ENCODE measurements around the gene NCOA7.
"Not testable (repeated sequence)": the region's sequence is repeated elsewhere in the genome, so short reads cannot be mapped to it uniquely, and the experiment has no call there.

The NCOA7 gene

GRCh38 chr6:125842091-125842626 lies 51.4 kb downstream of the NCOA7 start:
- DNase-seq = no peak

DNA sequence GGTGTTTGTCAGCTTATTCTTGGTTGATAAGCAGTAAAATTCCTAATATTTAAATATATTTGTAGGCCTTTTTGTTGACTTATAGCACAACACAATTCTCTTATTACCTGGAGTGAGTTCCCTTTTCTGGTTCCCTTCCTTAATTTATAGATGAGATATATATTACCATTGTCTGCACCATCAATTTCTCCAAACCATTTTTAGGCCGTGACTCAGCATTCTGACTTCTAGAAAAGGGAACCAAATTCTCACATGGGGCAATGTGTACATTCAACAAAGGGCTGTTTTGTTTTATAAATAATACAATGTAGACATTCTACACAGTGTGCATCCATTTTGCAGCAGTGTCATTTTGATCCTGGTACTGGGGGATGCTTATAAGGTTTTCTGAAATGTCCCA lies 52.8 kb downstream of the NCOA7 start:
- no peak for DNase-seq

GRCh38 chr6:125844989-125845388 lies 54.2 kb downstream of the NCOA7 start:
- DNase-seq = no peak

DNA sequence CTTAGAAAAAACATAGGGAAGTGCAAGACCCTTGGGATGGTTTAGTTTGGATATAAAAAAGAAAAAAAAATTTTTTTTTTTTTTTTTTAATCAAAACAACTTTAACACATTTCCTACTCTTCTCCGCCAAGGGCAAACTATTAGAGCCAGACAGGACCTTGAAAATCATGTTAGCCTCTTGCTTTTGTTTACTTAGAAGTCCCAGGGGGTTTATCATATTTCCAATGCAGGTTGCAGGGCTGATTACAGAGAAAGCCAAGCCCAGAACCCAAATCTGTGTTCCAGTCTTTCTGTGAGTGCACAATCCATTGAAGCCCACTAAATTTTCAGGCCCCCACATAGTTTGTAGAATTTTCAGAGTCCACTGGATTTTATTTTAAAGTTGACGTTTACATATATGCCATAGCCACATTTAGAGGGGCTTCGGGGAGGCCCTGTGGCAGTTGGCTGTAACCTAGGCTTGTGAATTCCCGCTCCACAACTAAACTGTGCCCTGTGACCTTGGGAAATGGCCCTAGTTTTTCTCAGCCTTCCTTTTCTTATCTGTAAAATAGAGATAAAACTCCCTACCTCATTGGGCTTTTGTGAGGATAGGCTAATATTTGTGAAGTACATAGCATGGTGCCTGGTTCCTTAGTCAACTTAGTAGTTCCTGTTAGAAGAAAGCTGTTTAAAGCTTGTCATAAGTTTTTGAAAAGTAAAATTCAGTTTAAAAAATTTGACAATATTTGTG lies 55.7 kb downstream of the NCOA7 start:
- no peak for DNase-seq

DNA sequence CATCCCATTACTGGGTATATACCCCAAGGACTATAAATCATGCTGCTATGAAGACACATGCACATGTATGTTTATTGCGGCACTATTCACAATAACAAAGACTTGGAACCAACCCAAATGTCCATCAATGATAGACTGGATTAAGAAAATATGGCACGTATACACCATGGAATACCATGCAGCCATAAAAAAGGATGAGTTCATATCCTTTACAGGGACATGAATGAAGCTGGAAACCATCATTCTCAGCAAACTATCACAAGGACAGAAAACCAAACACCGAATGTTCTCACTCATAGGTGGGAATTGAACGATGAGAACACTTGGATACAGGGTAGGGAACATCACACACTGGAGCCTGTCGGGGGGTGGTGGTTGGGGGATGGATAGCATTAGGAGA lies 57.5 kb downstream of the NCOA7 start:
- DNase-seq = not testable (repeated sequence)

DNA sequence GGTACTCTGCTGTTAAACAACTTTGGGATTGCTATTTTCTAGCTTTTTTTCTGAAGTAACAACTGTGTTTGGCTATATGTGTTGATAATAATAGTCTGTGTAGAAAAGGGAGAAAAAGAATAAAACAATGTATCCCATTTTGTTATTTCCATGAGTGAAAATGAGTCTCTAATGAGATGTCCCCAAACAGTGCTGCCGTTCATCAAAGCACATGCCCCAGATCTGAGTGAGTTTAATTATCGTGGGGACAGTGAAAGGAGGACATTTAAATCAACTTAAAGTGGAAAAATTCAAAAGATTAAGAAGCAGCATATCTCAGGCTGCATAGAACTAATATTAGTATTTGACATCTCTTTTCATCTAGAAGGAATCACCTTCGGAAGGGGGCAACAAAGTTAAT lies 59.6 kb downstream of the NCOA7 start:
- no peak for DNase-seq

DNA sequence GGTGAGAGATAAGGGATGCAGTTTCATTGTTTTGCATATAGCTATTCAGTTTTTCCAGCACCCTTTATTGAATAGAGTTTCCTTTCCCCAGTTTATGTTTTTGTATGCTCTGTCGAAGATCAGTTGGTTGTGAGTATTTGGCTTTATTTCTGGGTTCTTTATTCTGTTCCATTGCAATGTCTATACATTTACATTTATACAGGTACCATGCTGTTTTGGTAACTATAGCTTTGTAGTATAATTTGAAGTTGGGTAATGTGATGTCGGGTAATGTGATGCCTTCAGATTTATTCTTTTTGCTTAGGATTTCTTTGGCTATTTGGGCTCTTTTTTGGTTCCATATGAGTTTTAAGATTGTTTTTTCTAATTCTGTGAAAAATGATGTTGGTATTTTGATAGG lies 61.8 kb downstream of the NCOA7 start:
- DNase-seq = no peak

- no peak for DNase-seq
These were observed 62.4 kb downstream of the NCOA7 start for GRCh38 chr6:125853168-125853567.

DNA sequence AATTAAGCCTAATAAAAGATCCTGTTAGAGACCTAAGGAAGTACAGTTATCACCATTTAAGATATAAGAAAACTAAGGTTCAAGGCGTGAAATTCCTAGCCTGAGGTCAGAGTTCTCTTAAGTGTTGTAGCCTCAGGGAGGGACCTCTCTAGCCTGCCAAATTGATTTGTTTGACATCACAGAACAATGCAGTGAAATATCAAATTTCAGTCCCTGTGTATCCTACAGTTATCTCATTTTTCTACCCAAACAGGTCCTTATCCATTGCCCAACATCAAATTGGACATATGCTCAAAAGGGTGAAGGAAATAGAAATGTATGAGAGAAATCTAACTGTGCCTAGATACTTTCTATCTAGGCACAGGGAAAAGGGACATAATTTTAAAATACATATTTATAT lies 63.0 kb downstream of the NCOA7 start:
- no peak for DNase-seq

DNA sequence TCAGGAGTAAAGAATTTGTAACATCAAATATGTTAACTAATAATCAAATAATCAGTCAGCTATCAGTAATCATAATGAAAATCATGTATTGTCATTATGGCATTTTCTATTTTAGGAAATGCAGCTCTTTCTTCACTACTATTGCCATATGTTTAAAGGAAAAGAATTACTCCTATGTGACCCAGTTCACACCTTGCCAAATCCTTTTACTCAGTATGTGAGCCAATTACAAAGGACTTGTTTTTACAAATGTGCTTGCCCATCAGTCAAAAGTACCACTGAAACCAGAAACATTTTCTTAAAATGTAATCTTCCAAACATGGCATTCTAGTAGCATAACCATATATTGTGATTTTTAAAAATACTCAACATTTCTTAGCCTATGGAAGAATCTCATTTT lies 63.6 kb downstream of the NCOA7 start:
- DNase-seq = no peak

DNA sequence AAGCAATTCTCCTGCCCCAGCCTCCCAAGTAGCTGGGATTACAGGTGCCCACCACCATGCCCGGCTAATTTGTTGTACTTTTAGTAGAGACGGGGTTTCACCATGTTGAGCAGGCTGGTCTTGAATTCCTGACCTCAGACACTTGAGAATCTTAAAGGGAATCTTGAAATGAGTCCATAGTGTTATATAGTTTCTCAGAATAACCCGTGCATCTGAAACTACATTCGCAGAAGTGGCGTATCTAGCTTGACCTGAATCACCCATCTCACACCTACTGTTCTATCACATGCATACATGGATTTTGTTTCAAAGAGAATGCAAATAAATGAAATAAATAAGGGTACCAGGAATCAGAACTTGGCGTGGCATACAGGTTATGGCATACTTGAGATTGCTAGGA lies 65.0 kb downstream of the NCOA7 start:
- DNase-seq = no peak

DNA sequence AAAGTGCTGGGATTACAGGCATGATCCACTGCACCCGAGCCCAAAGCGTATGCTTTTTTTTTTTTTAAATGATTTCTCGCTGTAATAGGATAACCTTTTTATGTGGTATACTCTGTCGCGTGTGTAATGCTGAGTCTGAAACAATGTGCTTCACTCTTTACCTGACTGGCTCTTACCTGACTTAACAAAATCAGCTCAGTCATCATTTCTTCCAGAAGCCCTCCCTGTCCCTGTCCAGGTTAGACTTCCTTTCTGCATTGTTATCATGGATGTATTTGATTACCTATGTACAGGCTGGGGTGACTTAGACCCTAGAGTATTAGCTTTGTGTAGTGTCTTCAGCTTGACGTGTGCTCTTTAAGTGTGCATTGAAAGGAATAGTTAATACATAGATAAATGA lies 67.1 kb downstream of the NCOA7 start:
- no peak for DNase-seq

- DNase-seq = peak; percentile 57
These were observed 67.9 kb downstream of the NCOA7 start for GRCh38 chr6:125858427-125859320.

DNA sequence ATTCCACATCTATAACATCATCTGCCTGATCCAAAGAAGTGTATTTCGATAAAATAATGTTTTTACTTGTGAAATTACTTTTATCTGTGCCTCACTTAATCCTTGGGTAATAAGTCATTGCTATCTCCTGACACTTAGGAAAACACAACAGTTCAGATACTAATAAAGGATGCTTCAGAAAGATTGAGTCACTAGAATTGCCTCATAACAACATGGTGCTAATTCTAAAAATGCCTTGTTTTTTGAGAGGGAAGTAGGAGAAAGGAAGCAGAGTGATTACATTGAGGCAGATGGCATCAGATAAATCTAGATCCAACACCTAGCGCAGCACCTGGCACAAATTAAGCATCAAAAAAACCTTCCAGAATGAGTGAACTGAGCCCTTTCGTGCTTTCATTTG lies 69.0 kb downstream of the NCOA7 start:
- DNase-seq = no peak

GRCh38 chr6:125863023-125863422 lies 72.3 kb downstream of the NCOA7 start:
- DNase-seq = no peak

DNA sequence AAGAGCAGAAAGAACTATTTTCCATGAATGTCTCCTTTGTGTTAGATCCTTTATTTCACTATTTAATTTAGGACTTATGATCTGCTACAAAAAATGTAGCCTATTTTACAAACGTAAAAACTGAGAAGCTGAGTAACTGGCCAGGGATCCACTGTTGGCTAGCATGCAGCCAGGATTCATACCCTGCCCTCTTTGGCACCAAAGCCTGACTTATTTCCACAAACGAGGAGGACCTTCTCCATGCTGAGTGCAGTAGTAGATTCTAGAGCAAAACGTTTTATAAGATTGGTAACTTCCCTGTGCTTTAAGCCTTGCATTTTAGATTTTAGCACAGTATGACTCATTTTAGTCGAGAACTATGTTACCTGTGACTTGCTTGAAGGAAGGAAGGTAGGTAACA lies 74.3 kb downstream of the NCOA7 start:
- DNase-seq = no peak

DNA sequence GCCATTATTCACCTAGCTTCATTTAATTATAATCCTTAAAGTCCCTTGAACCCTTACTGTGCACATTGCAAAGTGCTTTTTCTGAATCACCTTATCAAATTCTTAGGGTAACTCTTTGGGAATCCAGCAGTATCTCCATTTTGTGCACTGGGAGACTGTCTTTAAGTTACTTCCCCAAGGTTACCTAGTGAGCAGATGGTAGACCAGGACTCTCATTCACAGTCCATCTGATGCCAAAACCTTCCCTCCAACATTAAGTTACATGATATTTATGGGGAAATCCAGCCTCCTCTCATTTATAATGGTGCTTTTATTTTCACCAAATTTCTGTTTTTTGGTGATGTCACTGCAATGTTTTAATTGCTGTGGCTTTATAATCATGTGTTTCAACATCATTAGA lies 75.7 kb downstream of the NCOA7 start:
- no peak for DNase-seq

DNA sequence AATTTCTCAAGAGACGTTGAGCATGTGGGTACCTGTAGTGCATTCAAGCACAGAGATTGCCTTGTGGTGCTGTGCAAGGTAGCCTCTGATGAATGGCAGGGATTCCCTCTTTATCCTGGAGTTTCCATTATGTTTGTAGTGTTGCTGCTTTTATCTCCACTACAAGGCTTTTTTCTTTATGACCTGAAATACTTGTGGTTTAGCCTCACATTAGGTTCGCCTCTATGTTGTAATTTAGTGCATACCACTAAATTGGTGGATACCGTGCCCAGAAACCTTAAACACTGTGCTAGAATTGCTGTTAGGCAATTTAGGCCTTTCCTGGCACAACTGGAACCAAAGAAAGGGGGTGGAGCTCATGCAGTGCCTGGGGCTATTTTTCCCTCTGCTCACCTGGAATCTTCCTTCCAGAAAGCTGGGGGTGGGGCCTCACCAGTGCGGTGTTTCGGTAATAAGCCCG lies 76.8 kb downstream of the NCOA7 start:
- DNase-seq = peak; percentile 47

GRCh38 chr6:125868252-125868651 lies 77.5 kb downstream of the NCOA7 start:
- DNase-seq = no peak

- DNase-seq = no peak
These were observed 78.1 kb downstream of the NCOA7 start for GRCh38 chr6:125868678-125869395.

- DNase-seq = no peak
These were observed 78.7 kb downstream of the NCOA7 start for GRCh38 chr6:125869427-125869826.

GRCh38 chr6:125871365-125871764 lies 80.6 kb downstream of the NCOA7 start:
- DNase-seq = no peak

GRCh38 chr6:125872259-125872921 lies 81.6 kb downstream of the NCOA7 start:
- no peak for DNase-seq
